ENCODE data around the gene AKR1A1. TPM values are rescaled to one million over a fixed set of nuclear protein-coding genes. Genes with fewer than 3 reads are reported as not detected.
"Not testable (repeated sequence)": the region's sequence is repeated elsewhere in the genome, so short reads cannot be mapped to it uniquely, and the experiment has no call there.

AKR1A1 gene
- 100 to 1,000 TPM in 7 of 8 experiments, 10 to 100 TPM in 1; 88.1 to 272 (median 151) TPM for total RNA-seq

GRCh38 chr1:45550401-45551351, at the start of gene AKR1A1:
Gene AKR1A1 (plus strand): TSS chr1:45550826. CDS start chr1:45561795, 10,969 bp downstream.
- peak within 1 kb of the TSS; percentile 90 to 96 for H3K27ac ChIP-seq
- peaks cover 13 to 16% of the 10 kb centered on the region in 2 donors for H3K4me1 ChIP-seq (replicated peaks in 1 of 2)
- in situ Hi-C loops (cut with MboI; ENCODE audit: low pct_unique_long_range_greater_than_20kb in 2 of 9, low sequenced_read_pairs in 9 of 9, unreplicated experiment in 9 of 9): loop anchor here in 1 of 9 experiments (25.0 kb wide), 1 partner anchor 188 kb away; no protein-coding TSS in a partner anchor
- H3K4me3 ChIP-seq: peak within 1 kb of the TSS; percentile 54 to 80 (median 59)
- peak; percentile 91 to 96 (median 94) for ATAC-seq (replicated peaks in 6 of 8)
- 0 to 15% (median 0%) methylated on average over 1 to 29 of the region's 47 CpGs; no CpG with 5 or more reads in 1 of the 10 experiments for WGBS, 10 experiments

GRCh38 chr1:45501505-45501859, 49.1 kb upstream of the AKR1A1 start:
- in situ Hi-C loops (cut with MboI; ENCODE audit: low pct_unique_long_range_greater_than_20kb in 2 of 9, low sequenced_read_pairs in 9 of 9, unreplicated experiment in 9 of 9): loop anchor here in 1 of 9 experiments (10.0 kb wide), 1 partner anchor 63 kb away; no protein-coding TSS in a partner anchor
- 80 to 100% (median 89%) methylated on average over 1 to 2 of the region's 2 CpGs; no CpG with 5 or more reads in 4 of the 10 experiments for WGBS, 10 experiments
- Histone ChIP-seq H3K27ac (no peak overlapping the region), H3K4me1 (replicated peaks in 1 of 2) (peaks cover 9 to 11% of the 10 kb centered on the region in 2 donors), H3K4me3 (no peak overlapping the region)
- no peak for ATAC-seq (replicated peaks in 6 of 8)

GRCh38 chr1:45503462-45504360, 46.9 kb upstream of the AKR1A1 start:
- WGBS, 10 experiments: 89 to 100% (median 94%) methylated on average over 1 to 14 of the region's 14 CpGs
- Histone ChIP-seq H3K4me1 (replicated peaks in 1 of 2) (peaks cover 9 to 11% of the 10 kb centered on the region in 2 donors), H3K27ac (no peak overlapping the region), H3K4me3 (no peak overlapping the region)
- in situ Hi-C loops (cut with MboI; ENCODE audit: low pct_unique_long_range_greater_than_20kb in 2 of 9, low sequenced_read_pairs in 9 of 9, unreplicated experiment in 9 of 9): loop anchor here in 1 of 9 experiments (10.0 kb wide), 1 partner anchor 61 kb away; no protein-coding TSS in a partner anchor
- no peak for ATAC-seq (replicated peaks in 6 of 8)

GRCh38 chr1:45507195-45507594, 43.4 kb upstream of the AKR1A1 start:
- H3K4me3 ChIP-seq: no peak overlapping the region
- peak in 3 of 8 experiments; percentile 7 to 15 (median 13) for ATAC-seq (replicated peaks in 6 of 8)
- WGBS, 10 experiments: 60 to 100% (median 93%) methylated on average over 1 to 6 of the region's 6 CpGs; no CpG with 5 or more reads in 4 of the 10 experiments
- in situ Hi-C loops (cut with MboI; ENCODE audit: low pct_unique_long_range_greater_than_20kb in 2 of 9, low sequenced_read_pairs in 9 of 9, unreplicated experiment in 9 of 9): loop anchor here in 1 of 9 experiments (10.0 kb wide), 1 partner anchor 58 kb away; no protein-coding TSS in a partner anchor
- H3K27ac ChIP-seq: no peak overlapping the region
- H3K4me1 ChIP-seq (replicated peaks in 1 of 2): no peaks in the 10 kb centered on the region

GRCh38 chr1:45507893-45508292, 42.7 kb upstream of the AKR1A1 start:
- H3K27ac ChIP-seq: no peak overlapping the region
- 90 to 100% (median 98%) methylated on average over 3 to 4 of the region's 4 CpGs; no CpG with 5 or more reads in 6 of the 10 experiments for WGBS, 10 experiments
- peak in 6 of 8 experiments; percentile 2 to 18 (median 6) for ATAC-seq (replicated peaks in 6 of 8)
- no peak overlapping the region for H3K4me3 ChIP-seq
- in situ Hi-C loops (cut with MboI; ENCODE audit: low pct_unique_long_range_greater_than_20kb in 2 of 9, low sequenced_read_pairs in 9 of 9, unreplicated experiment in 9 of 9): loop anchor here in 1 of 9 experiments (10.0 kb wide), 1 partner anchor 57 kb away; no protein-coding TSS in a partner anchor
- no peaks in the 10 kb centered on the region for H3K4me1 ChIP-seq (replicated peaks in 1 of 2)

- peak; percentile 14 to 44 (median 34) for ATAC-seq (replicated peaks in 6 of 8)
- no peak overlapping the region for H3K4me3 ChIP-seq
- no peak overlapping the region for H3K27ac ChIP-seq
- in situ Hi-C loops (cut with MboI; ENCODE audit: low pct_unique_long_range_greater_than_20kb in 2 of 9, low sequenced_read_pairs in 9 of 9, unreplicated experiment in 9 of 9): loop anchor here in 1 of 9 experiments (10.0 kb wide), 1 partner anchor 56 kb away; no protein-coding TSS in a partner anchor
- no peaks in the 10 kb centered on the region for H3K4me1 ChIP-seq (replicated peaks in 1 of 2)
- 75 to 89% (median 85%) methylated on average over 4 to 13 of the region's 15 CpGs; no CpG with 5 or more reads in 4 of the 10 experiments for WGBS, 10 experiments
Measured at GRCh38 chr1:45508295-45509151, 42.1 kb upstream of the AKR1A1 start.

GRCh38 chr1:45510036-45510971, 40.3 kb upstream of the AKR1A1 start:
- H3K4me1 ChIP-seq (replicated peaks in 1 of 2): no peaks in the 10 kb centered on the region
- ATAC-seq (replicated peaks in 6 of 8): no peak
- in situ Hi-C loops (cut with MboI; ENCODE audit: low pct_unique_long_range_greater_than_20kb in 2 of 9, low sequenced_read_pairs in 9 of 9, unreplicated experiment in 9 of 9): no loop called here
- H3K4me3 ChIP-seq: no peak overlapping the region
- no peak overlapping the region for H3K27ac ChIP-seq
- 60 to 100% (median 72%) methylated on average over 2 to 8 of the region's 9 CpGs; no CpG with 5 or more reads in 1 of the 10 experiments for WGBS, 10 experiments

- no peak overlapping the region for H3K4me3 ChIP-seq
- 80 to 100% (median 97%) methylated on average over 1 to 4 of the region's 4 CpGs; no CpG with 5 or more reads in 3 of the 10 experiments for WGBS, 10 experiments
- H3K27ac ChIP-seq: no peak overlapping the region
- ATAC-seq (replicated peaks in 6 of 8): no peak
- no peaks in the 10 kb centered on the region for H3K4me1 ChIP-seq (replicated peaks in 1 of 2)
- in situ Hi-C loops (cut with MboI; ENCODE audit: low pct_unique_long_range_greater_than_20kb in 2 of 9, low sequenced_read_pairs in 9 of 9, unreplicated experiment in 9 of 9): no loop called here
Measured at GRCh38 chr1:45510972-45511527, 39.6 kb upstream of the AKR1A1 start.

- WGBS, 10 experiments: 83 to 100% (median 100%) methylated on average over 1 of the region's 1 CpG; no CpG with 5 or more reads in 6 of the 10 experiments
- ATAC-seq (replicated peaks in 6 of 8): peak in 7 of 8 experiments; percentile 5 to 59 (median 32)
- Histone ChIP-seq H3K4me3 (no peak overlapping the region), H3K27ac (no peak overlapping the region), H3K4me1 (replicated peaks in 1 of 2) (no peaks in the 10 kb centered on the region)
- in situ Hi-C loops (cut with MboI; ENCODE audit: low pct_unique_long_range_greater_than_20kb in 2 of 9, low sequenced_read_pairs in 9 of 9, unreplicated experiment in 9 of 9): no loop called here
Measured at GRCh38 chr1:45512641-45513054, 38.0 kb upstream of the AKR1A1 start.

- H3K27ac ChIP-seq; in situ Hi-C loops (cut with MboI; ENCODE audit: low pct_unique_long_range_greater_than_20kb in 2 of 9, low sequenced_read_pairs in 9 of 9, unreplicated experiment in 9 of 9): not testable (repeated sequence)
Measured at GRCh38 chr1:45513532-45514260, 36.9 kb upstream of the AKR1A1 start.

More at GRCh38 chr1:45513532-45514260, 36.9 kb upstream of the AKR1A1 start:
- ATAC-seq (replicated peaks in 6 of 8); H3K4me1 ChIP-seq (replicated peaks in 1 of 2); H3K4me3 ChIP-seq: not testable (repeated sequence)
- 83 to 100% (median 92%) methylated on average over 1 to 6 of the region's 9 CpGs; no CpG with 5 or more reads in 5 of the 10 experiments for WGBS, 10 experiments

Data from motor neuron (in vitro differentiated cells).